DOHH2 (cell line): Measurements from ENCODE around the gene C2orf78.
"Not testable (repeated sequence)": the region's sequence is repeated elsewhere in the genome, so short reads cannot be mapped to it uniquely, and the experiment has no call there.

ENCODE experiments used
- H3F3A ChIP-seq: fragments of 200-600 bp; sonication (generic), shearing (Covaris generic); 2 replicates; pipeline ENCODE4 v1.6.0; 2016; ENCODE audit warnings: antibody characterized with exemption, mild to moderate bottlenecking; ENCODE audit not compliant: control insufficient read depth, insufficient read depth
- H3K27ac ChIP-seq: fragments of 200-600 bp; sonication (generic); 2 replicates; pipeline ENCODE4 v1.5.1; 2014; ENCODE audit warnings: low read depth, mild to moderate bottlenecking, low read length, moderate library complexity
- H3K27me3 ChIP-seq: fragments of 200-600 bp; sonication (generic); 2 replicates; pipeline ENCODE4 v1.6.1; 2014; ENCODE audit warnings: mild to moderate bottlenecking, low read length, mixed read lengths; ENCODE audit not compliant: control insufficient read depth
- H3K36me3 ChIP-seq: fragments of 200-600 bp; sonication (generic); 2 replicates; pipeline ENCODE4 v1.6.1; 2014; ENCODE audit warnings: mild to moderate bottlenecking, low read length, moderate library complexity, mixed read lengths; ENCODE audit not compliant: control insufficient read depth
- H3K4me1 ChIP-seq: fragments of 200-600 bp; sonication (generic); 2 replicates; pipeline ENCODE4 v1.6.1; 2014; ENCODE audit warnings: mild to moderate bottlenecking, low read length, mixed read lengths; ENCODE audit not compliant: control insufficient read depth
- H3K4me2 ChIP-seq: fragments of 200-600 bp; sonication (generic); 2 replicates; pipeline ENCODE4 v1.6.0; 2014; ENCODE audit warnings: mild to moderate bottlenecking, low read length, moderate library complexity
- H3K4me3 ChIP-seq: fragments of 200-600 bp; sonication (generic); 2 replicates; pipeline ENCODE4 v1.5.1; 2014; ENCODE audit warnings: mild to moderate bottlenecking, low read length, mixed read lengths
- H3K79me2 ChIP-seq: fragments of 200-600 bp; sonication (generic); 2 replicates; pipeline ENCODE4 v1.6.1; 2014; ENCODE audit warnings: mild to moderate bottlenecking, low read length, mixed read lengths; ENCODE audit not compliant: control insufficient read depth
- H3K9me2 ChIP-seq: fragments of 200-600 bp; sonication (generic); replicated peaks from 2 replicates; pipeline ENCODE4 v1.6.1; 2014; ENCODE audit warnings: mild to moderate bottlenecking, low read length, mixed read lengths; ENCODE audit not compliant: control insufficient read depth
- H3K9me3 ChIP-seq: fragments of 200-600 bp; sonication (generic); 2 replicates; pipeline ENCODE4 v1.6.1; 2014; ENCODE audit warnings: antibody characterized with exemption, low read length, mixed read lengths; ENCODE audit not compliant: control insufficient read depth, insufficient read depth
- H4K20me1 ChIP-seq: fragments of 200-600 bp; sonication (generic); 2 replicates; pipeline ENCODE4 v1.6.0; 2014; ENCODE audit warnings: low read depth, mild to moderate bottlenecking, antibody characterized with exemption, low read length, moderate library complexity; ENCODE audit not compliant: control insufficient read depth, insufficient read depth
- EZH2phosphoT487 ChIP-seq: fragments of 200-600 bp; sonication (generic); IDR thresholded peaks from 2 replicates; pipeline ENCODE4 v1.6.1; 2017; ENCODE audit warnings: borderline replicate concordance, mild to moderate bottlenecking, antibody characterized with exemption, low read length, moderate library complexity, mixed read lengths
- TF ChIP-seq, protein P1 (sequence below): fragments of 200-600 bp; sonication (generic); IDR thresholded peaks from one replicate; pipeline ENCODE4 v1.5.1; 2014; ENCODE audit warnings: antibody characterized with exemption, mild to moderate bottlenecking, low read depth, low read length; ENCODE audit not compliant: poor library complexity, severe bottlenecking

The C2orf78 gene

DNA sequence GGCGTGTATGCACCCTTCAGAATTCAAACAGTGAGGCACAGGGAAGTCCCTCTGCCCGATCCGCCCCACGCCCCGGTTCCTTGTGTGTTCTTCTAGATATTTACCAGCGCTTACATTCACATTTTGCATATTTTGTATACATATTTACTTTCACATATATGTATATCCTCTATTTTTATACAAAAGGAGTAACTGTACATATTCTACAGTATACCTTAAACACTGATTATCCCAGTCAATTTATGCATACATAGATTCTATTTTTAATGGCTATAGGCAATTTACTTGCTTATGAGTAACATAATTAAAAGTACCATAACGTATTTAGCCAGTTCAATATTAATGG lies 3.8 kb upstream of the C2orf78 start:
- Histone ChIP-seq H3K9me2 (no peaks in the 10 kb centered on the region), H3K27me3 (peaks cover 7% of the 10 kb centered on the region), H3K79me2 (peaks cover 33% of the 10 kb centered on the region), H3K27ac (no peak overlapping the region), H3K9me3 (no peaks in the 10 kb centered on the region), H3K4me3 (peak overlapping the region; percentile 76), H3K4me2 (peak overlapping the region; percentile 53), H3F3A (no peaks in the 10 kb centered on the region), H3K36me3 (peaks cover 21% of the 10 kb centered on the region), H3K4me1 (peaks cover 20% of the 10 kb centered on the region), H4K20me1 (no peaks in the 10 kb centered on the region)
- TF ChIP-seq, protein P1, sequence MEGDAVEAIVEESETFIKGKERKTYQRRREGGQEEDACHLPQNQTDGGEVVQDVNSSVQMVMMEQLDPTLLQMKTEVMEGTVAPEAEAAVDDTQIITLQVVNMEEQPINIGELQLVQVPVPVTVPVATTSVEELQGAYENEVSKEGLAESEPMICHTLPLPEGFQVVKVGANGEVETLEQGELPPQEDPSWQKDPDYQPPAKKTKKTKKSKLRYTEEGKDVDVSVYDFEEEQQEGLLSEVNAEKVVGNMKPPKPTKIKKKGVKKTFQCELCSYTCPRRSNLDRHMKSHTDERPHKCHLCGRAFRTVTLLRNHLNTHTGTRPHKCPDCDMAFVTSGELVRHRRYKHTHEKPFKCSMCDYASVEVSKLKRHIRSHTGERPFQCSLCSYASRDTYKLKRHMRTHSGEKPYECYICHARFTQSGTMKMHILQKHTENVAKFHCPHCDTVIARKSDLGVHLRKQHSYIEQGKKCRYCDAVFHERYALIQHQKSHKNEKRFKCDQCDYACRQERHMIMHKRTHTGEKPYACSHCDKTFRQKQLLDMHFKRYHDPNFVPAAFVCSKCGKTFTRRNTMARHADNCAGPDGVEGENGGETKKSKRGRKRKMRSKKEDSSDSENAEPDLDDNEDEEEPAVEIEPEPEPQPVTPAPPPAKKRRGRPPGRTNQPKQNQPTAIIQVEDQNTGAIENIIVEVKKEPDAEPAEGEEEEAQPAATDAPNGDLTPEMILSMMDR = no peak
- no peak for TF ChIP-seq EZH2phosphoT487

DNA sequence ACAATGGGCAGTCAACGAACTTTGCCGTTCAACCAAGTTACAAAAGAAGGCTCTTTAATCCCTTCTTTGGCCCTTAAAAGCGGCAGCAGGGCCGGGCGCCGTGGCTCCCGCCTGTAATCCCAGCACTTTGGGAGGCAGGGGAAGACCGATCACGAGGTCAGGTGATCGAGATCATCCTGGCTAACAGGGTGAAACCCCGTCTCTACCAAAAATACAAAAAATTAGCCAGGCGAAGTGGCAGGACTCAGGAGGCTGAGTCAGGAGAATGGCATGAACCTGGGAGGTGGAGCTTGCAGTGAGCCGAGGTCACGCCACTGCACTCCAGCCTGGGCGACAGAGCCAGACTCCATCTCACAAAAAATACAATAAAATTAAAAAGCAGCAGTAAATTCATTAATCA lies 581 bp upstream of the C2orf78 start:
- H3F3A ChIP-seq, H3K27me3 ChIP-seq, H3K4me3 ChIP-seq, H3K4me2 ChIP-seq, H3K36me3 ChIP-seq, H3K27ac ChIP-seq, H3K9me3 ChIP-seq, H4K20me1 ChIP-seq, H3K9me2 ChIP-seq: not testable (repeated sequence)
- peaks cover 15% of the 10 kb centered on the region for H3K79me2 ChIP-seq
- H3K4me1 ChIP-seq = peaks cover 13% of the 10 kb centered on the region

DNA sequence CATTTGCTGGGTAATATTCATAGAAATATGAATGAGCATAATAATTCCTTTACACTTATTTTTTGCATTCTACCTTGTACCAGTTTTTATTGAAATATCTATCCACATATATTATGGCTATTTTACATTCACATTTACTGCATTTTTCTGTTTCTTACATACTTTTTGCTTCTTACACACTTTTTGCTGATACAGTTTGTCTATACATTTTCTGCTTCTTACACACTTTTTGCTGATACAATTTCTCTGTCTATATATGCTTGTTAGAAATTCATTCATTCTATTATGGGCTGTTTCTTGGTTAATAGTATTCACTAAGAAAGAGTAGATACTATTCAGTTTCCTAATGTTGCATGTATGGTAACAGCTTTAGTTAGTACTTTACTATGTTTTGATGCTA lies 27.9 kb downstream of the C2orf78 start:
- no peak overlapping the region for H3K27ac ChIP-seq
- H3K4me1 ChIP-seq = no peaks in the 10 kb centered on the region
- TF ChIP-seq, protein P1 = no peak
- TF ChIP-seq EZH2phosphoT487 = no peak
- H3K79me2 ChIP-seq = no peaks in the 10 kb centered on the region
- H3K36me3 ChIP-seq = no peaks in the 10 kb centered on the region
- no peaks in the 10 kb centered on the region for H4K20me1 ChIP-seq
- no peak overlapping the region for H3K4me3 ChIP-seq
- H3K27me3 ChIP-seq = peaks cover 13% of the 10 kb centered on the region
- no peaks in the 10 kb centered on the region for H3K9me2 ChIP-seq
- no peaks in the 10 kb centered on the region for H3F3A ChIP-seq
- no peaks in the 10 kb centered on the region for H3K9me3 ChIP-seq
- H3K4me2 ChIP-seq = no peak overlapping the region

DNA sequence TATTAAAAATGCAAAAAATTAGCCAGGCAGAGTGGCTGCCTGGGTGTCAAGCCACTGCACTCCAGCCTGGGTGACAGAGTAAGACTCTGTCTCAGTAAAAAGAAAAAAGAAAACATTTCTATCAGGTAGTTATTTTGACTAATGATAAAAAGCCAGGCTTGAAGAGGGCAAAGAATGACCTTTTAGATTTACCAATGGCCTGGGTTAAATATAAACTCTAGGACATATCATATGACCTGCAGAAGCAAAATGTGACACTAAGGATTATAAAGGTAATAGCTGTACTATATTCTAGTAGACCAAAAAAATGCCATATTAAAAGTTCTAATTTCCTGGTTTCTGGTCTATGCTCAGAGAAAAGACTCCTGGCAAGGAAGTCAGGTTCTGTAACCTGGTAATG lies 28.7 kb downstream of the C2orf78 start:
- TF ChIP-seq, protein P1 = no peak
- no peak for TF ChIP-seq EZH2phosphoT487
- Histone ChIP-seq H3K9me2 (no peaks in the 10 kb centered on the region), H3K36me3 (no peaks in the 10 kb centered on the region), H3K79me2 (no peaks in the 10 kb centered on the region), H3K27me3 (peaks cover 13% of the 10 kb centered on the region), H3K9me3 (no peaks in the 10 kb centered on the region), H3K4me1 (no peaks in the 10 kb centered on the region), H3K4me3 (no peak overlapping the region), H4K20me1 (no peaks in the 10 kb centered on the region), H3F3A (no peaks in the 10 kb centered on the region), H3K27ac (no peak overlapping the region), H3K4me2 (no peak overlapping the region)
